Measurements from ENCODE around the gene UTRN. TPM values are rescaled to one million over a fixed set of nuclear protein-coding genes. Genes with fewer than 3 reads are reported as not detected.

Gene UTRN
- 100 to 1,000 TPM; 215 to 229 TPM for total RNA-seq
- long read RNA-seq, donor 1, partial matches to known transcripts, result 10 of 18 reads
- long read RNA-seq, donor 1, other reads (novel, unspliced or antisense), result 8 of 18 reads
- long read RNA-seq, donor 2, partial matches to known transcripts, result 33 of 129 reads
- long read RNA-seq, donor 2, other reads (novel, unspliced or antisense), result 96 of 129 reads

GRCh38 chr6:144284783-144285547 is at the start of gene UTRN:
TSS of gene UTRN (plus strand) at chr6:144285335. CDS start at chr6:144291829, 6,494 bp downstream.
- DNase-seq (ENCODE audit: low spot score), result peak; percentile 94
- intact Hi-C loops (cut with DNase I), result loop anchor here in 1 of 2 donors (10.0 kb wide), 1 partner anchor 70 kb away; no protein-coding TSS in a partner anchor

- intact Hi-C loops (cut with DNase I), result no loop called here
- DNase-seq (ENCODE audit: low spot score), result no peak
Measured at GRCh38 chr6:144244688-144245087, 40.4 kb upstream of the UTRN start.

- intact Hi-C loops (cut with DNase I), result no loop called here
- DNase-seq (ENCODE audit: low spot score), result no peak
Measured at GRCh38 chr6:144246988-144247387, 38.1 kb upstream of the UTRN start.

GRCh38 chr6:144248003-144248402 is 37.1 kb upstream of the UTRN start:
- intact Hi-C loops (cut with DNase I), result no loop called here
- DNase-seq (ENCODE audit: low spot score), result no peak

- intact Hi-C loops (cut with DNase I), result no loop called here
- DNase-seq (ENCODE audit: low spot score), result no peak
Measured at GRCh38 chr6:144248476-144249301, 36.4 kb upstream of the UTRN start.

GRCh38 chr6:144250276-144250675 is 34.9 kb upstream of the UTRN start:
- no peak for DNase-seq (ENCODE audit: low spot score)
- intact Hi-C loops (cut with DNase I), result no loop called here

GRCh38 chr6:144252259-144252658 is 32.9 kb upstream of the UTRN start:
- intact Hi-C loops (cut with DNase I), result no loop called here
- no peak for DNase-seq (ENCODE audit: low spot score)

GRCh38 chr6:144259986-144260385 is 25.1 kb upstream of the UTRN start:
- intact Hi-C loops (cut with DNase I), result no loop called here
- DNase-seq (ENCODE audit: low spot score), result no peak

GRCh38 chr6:144262470-144263369 is 22.4 kb upstream of the UTRN start:
- intact Hi-C loops (cut with DNase I), result no loop called here
- DNase-seq (ENCODE audit: low spot score), result no peak

- no peak for DNase-seq (ENCODE audit: low spot score)
- intact Hi-C loops (cut with DNase I), result loop anchor here in 1 of 2 donors (2.0 kb wide), 1 partner anchor 41 kb away; no protein-coding TSS in a partner anchor
Measured at GRCh38 chr6:144263786-144264185, 21.3 kb upstream of the UTRN start.

GRCh38 chr6:144264270-144265060 is 20.7 kb upstream of the UTRN start:
- intact Hi-C loops (cut with DNase I), result loop anchor here in 1 of 2 donors (2.0 kb wide), 1 partner anchor 42 kb away; no protein-coding TSS in a partner anchor
- no peak for DNase-seq (ENCODE audit: low spot score)

GRCh38 chr6:144265061-144265357 is 20.1 kb upstream of the UTRN start:
- no peak for DNase-seq (ENCODE audit: low spot score)
- intact Hi-C loops (cut with DNase I), result loop anchor here in 1 of 2 donors (2.0 kb wide), 1 partner anchor 42 kb away; no protein-coding TSS in a partner anchor

GRCh38 chr6:144265390-144265789 is 19.7 kb upstream of the UTRN start:
- intact Hi-C loops (cut with DNase I), result loop anchor here in 1 of 2 donors (2.0 kb wide), 1 partner anchor 43 kb away; no protein-coding TSS in a partner anchor
- DNase-seq (ENCODE audit: low spot score), result no peak

- peak; percentile 83 for DNase-seq (ENCODE audit: low spot score)
Measured at GRCh38 chr6:144266091-144266649, 19.0 kb upstream of the UTRN start.

GRCh38 chr6:144268794-144269349 is 16.3 kb upstream of the UTRN start:
- DNase-seq (ENCODE audit: low spot score), result no peak
- intact Hi-C loops (cut with DNase I), result no loop called here

More at GRCh38 chr6:144266091-144266649, 19.0 kb upstream of the UTRN start:
- intact Hi-C loops (cut with DNase I), result no loop called here

- intact Hi-C loops (cut with DNase I), result no loop called here
- no peak for DNase-seq (ENCODE audit: low spot score)
Measured at GRCh38 chr6:144277174-144277573, 8.0 kb upstream of the UTRN start.

- DNase-seq (ENCODE audit: low spot score), result no peak
Measured at GRCh38 chr6:144277605-144278227, 7.4 kb upstream of the UTRN start.

More at GRCh38 chr6:144277605-144278227, 7.4 kb upstream of the UTRN start:
- intact Hi-C loops (cut with DNase I), result no loop called here
